HG02588 (cell line): ENCODE results near the gene NAPA.

ENCODE experiments used
- ATAC-seq: cut with Tn5 transposase; IDR thresholded peaks from one replicate; pipeline ENCODE4 v1.9.1; 2021; ENCODE audit warnings: mild to moderate bottlenecking, moderate library complexity; ENCODE audit not compliant: unreplicated experiment

The NAPA gene

DNA sequence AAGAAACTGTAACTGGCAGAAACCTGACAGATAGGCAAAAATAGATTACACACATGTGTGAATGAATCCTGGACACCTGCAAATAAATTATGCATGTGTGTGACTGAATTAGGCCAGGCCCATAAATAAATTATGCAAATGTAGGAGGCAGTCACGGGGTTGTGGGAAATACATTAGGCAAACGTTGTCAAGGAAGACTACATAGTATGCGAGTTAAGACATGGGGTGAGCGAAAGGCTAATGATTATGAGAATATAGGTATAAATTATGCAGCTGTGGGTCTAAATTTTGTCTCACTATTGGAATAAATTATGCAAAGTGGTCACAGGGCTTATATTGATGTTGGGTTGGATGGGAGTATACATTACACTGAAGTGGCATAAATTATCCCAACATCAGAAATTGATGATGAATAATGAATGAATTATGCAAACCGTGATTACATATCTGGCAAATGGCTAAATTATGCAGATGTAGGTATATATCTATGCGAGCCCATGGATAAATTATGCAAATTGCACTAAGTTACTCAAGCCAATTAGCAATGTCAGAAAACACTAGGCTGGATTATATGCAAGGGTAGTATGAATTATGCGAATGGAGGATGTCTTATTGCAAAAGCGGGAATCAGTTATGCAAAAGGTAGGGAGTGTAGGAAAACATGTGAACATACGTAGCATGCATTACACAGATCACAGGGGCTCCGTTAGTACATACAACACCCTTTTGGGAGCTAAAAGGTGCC lies 50.0 kb downstream of the NAPA start:
- ATAC-seq, result no peak

DNA sequence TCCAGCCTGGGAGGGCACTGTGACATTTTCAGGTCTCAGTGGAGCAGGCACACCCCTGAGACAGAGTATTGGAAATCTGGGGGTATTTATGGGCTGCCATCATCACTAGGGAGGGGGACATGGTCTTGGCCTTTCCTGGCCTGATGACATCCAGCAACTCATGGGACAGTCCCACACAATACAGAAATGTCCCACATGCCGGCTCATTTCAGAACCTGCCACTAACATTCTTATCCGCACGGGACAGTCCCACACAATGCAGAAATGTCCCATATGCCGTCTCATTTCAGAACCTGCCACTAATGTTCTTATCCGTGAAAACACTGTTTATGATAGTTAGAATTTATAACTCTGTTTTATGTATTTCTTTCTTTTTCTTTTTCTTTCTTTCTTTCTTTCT lies 53.0 kb downstream of the NAPA start:
- ATAC-seq, result no peak

DNA sequence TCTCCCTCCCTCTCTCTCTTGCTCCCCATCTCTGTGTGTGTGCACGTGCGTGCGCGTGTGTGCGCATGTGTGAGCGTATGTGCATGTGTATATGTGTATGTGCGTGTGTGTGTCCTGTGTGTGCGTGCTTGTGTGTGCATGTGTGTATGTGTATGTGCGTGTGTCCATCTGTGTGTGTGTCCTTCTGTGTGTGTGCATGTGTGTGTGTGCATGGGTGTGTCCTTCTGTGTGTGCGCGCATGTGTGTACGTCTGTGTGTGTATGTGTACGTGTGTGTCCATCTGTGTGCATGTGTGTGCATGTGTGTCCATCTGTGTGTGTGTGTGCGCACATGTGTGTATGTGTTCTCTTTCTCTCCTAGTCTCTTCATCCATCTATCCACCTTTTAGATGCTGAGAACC lies 55.4 kb downstream of the NAPA start:
- no peak for ATAC-seq

DNA sequence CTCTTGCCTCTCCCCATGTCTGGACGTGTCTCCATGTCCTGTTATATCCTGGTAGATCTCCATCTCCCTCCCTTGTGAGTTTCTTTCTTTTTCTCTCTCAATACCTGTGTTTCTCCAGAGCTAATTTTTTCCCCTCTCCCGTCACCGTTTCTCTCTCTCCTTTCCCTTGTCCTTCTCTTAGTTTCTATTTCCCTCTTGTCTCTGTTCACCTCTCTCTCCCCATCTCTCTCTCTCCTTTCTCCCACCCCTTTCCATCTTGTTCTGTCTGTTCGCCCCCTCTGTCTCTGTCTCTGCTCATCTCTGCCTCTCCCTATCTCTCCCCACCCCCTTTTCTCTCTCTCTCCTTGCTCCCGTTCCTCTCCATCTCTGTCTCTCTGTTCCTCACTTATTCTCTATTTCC lies 56.2 kb downstream of the NAPA start:
- no peak for ATAC-seq

DNA sequence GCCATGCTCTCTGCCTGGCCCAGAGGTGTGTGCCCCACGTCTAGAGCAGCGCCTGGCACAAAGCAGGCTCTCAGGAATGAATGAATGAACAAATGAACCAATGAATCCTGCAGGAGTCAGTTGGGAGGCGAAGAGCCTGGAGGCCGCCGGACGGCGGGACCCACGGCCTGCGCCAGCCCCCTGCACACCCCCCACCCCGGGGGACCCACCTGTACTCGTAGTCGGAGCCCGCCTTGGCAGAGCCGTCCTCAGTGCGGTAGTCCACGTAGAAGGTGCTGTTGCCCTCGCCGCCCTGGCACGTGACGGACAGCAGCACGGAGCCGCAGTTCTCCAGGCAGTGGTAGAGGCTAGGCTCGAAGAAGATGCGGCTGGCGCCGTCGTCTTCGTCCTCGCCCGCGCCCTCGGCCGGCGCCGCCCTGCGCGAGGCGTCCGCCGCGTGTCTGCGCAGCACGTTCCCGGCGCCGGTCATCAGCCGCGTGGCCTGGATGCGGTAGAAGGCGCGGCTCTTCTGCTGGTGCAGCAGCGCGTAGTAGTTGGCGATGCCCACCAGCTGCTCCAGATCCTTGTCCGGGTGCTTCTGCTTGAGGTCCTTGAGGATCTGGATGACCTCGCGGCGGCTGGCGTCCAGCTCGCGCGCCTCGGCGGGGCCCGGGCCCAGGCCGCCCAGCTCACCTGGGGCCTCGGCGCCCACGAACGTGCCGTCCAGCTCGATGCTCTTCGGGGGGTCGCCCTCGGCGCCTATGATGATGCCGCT lies 58.0 kb downstream of the NAPA start:
- no peak for ATAC-seq

DNA sequence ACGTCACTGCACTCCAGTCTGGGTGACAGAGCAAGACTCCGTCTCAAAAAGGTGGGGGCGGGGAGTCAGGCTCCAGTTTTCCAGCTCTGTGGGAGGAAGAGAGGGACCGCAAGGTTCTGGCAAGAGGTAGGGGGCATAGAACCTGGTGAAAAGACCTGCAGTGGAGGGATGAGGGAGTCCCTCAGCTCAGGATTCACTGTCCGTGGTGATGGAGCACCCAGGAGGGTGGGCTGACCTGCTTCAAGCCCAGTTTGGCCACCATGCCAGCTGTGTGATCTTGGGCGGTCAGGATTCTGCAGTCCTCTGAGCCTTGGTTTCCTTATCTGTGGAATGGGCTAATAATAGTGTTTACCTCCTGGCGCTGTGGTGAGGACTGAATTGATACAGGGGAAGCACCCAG lies 64.4 kb downstream of the NAPA start:
- ATAC-seq, result no peak

DNA sequence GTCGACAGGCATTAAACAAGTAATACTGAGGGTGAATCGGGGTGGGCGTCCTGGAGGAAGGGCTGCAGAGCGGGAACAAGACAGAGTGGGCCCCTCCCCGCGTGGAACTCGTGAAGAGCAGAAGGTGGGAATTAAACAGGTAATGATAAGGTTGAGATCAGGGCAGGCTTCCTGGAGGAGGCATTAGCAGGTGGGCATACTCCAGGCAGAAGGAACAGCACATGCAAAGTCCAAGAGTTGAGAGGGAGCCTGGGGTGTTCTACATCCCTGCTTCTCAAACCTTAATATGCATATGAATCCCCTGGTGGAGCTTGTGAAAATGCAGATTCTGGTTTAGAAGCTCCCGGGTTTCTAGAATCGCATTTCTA lies 66.5 kb downstream of the NAPA start:
- no peak for ATAC-seq

DNA sequence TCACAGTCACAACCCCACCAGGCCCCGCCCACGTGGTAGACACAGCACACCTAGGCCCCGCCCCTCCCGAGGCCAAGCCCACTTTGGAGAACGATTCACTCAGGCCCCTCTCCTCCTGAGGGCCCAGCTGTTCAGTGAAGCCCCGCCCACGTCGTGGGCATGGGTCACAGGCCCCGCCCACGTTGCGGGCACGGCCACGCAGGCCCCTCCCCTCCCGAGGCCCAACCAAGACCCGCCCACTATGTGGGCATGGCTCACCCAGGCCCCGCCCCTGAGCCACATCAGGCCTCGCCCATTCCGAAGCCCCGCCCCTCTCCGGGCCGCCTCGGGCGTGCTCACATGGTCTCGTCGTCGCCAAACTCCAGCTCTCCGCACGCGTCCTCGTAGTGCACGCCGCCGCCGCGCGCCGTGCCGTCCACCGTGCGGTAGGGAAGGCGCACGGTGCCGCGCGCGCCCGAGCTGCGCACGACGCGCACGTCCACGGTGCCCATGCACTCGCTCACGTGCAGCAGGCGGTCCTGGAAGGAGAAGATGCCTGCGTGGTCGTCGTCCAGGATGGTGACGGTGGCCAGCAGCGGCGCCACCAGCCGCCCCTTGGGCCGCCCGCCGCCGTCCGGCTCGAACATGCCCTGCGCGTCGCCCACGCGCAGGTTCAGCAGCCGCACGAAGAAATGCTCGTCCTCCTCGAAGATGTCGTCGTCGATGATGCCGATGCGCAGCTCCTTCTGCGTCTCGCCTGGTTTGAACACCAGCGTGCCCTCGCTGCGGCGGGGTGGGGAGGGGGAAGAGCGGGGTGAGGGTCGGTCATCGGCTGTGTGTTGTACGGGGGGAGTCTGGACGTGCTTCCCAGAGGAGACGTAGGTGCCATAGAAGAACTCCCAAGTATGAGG lies 67.1 kb downstream of the NAPA start:
- ATAC-seq, result no peak

DNA sequence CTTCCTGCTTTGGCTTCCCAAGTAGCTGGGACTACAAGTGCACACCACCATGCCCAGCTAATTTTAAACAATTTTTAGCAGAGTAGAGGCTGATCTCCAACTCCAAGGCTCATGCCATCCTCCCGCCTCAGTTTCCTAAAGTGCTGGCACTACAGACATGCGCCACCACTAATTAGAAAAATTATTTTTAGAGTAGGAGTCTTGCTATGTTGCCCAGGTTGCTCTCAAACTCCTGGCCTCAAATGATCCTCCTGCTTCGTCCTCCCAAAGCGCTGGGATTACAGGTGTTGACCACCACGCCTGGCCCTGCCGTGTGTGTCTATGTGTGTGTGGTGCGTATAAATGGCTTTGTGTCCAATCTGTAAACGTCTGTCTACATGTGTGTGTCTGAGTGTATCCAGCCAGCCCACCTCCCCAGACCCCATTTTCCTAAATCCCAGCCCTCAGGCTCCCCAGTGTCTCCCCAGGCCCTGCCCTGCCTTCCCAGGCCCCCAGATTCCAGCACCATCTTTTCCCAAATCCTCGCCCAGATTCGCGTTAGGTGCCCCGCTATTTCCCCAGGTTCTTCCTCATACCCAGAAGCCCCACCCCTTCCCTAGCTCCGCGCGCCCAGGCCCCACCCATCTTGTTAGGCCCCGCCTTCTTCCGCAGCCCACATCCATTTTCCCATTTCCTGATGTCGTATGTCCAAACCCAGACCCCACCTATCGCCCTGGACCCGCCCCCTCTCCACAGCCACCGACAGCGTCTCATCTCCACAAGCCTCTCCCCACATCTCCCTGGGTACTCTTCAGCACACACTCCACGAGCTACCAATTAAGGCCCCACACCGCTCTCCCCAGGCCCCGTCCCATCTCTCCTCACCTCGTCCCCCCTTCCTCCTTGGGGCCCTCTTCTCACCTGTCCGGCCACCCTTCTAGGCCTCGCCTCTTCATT lies 68.1 kb downstream of the NAPA start:
- ATAC-seq, result no peak

DNA sequence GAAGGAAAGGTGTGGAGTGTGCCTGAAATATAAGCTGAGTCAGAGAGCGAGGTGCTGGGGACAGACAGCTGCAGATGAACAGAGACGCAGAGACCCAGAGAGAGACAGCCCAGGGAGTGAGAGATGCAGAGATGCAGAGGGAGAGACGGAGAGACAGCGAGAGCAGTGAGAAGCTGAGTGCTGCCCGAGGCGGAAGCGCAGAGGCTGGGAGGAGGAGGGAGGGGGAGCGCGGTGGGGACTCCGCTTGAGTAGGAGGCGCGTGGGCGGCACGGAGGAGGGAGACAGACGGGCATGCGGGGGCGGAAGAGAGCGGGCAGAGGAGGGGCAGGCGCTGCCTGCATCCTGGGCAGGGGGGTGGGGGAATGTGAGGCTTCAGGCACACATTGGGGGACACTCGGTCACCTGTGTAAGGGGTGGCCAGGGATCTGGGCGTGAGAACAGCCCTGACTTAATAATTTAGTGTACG lies 68.9 kb downstream of the NAPA start:
- ATAC-seq, result no peak

DNA sequence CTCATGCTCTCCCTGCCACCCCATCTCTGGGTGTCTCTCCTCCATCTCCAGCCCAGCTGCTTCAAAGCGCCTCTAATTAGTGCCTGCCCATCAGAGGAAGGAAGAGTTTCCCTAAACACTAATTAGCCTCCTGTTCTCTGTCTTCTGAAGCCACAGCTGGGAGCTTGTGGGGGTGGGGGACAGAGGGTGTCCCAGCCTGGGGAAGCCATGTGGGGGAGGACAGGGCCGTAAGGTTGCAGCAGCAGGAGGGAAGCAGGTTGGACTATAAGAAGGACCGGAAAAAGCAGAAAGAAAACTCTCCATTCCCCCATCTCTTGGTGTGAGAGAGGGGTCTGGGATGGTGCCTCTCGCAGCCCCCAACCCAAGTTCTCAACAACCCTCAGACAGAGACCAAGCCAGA lies 69.3 kb downstream of the NAPA start:
- no peak for ATAC-seq

DNA sequence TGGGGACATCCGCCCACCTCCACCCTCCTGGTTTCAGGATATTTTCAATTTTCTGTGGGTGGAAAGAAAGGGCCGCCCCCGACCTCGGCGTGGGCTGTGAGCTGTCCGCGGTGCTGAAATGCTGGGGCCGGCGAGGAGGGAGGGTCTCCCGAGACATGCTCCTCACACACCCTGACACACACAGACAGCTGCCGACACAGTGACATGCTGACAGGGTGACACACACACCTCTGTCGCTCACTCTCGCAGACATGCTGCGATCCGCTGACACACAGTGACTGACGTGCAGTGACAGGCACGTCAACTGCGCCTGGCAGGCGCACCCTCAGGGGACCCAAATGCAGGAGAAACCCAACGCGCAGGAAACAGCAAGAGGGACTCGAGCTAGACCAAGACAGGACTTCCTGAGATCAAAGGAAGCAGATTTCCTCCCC lies 70.5 kb downstream of the NAPA start:
- no peak for ATAC-seq

DNA sequence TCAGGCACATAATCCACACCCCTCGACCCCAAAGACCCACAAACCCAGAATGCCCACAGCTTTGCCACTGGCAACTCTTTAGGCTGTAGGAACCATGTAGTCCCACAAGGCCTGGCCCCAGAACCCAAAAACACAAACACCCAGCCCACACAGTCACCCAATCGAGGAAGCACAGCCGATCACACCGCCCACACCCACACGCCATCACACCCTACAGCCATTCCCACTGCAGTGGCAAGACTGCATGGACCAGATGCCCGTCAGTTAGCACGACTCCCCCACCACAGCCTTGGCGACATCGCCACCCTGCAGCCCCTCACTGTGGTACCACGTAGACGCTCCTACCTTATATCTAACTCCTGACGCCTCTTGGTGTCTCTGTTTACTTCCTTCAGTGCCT lies 71.5 kb downstream of the NAPA start:
- no peak for ATAC-seq

DNA sequence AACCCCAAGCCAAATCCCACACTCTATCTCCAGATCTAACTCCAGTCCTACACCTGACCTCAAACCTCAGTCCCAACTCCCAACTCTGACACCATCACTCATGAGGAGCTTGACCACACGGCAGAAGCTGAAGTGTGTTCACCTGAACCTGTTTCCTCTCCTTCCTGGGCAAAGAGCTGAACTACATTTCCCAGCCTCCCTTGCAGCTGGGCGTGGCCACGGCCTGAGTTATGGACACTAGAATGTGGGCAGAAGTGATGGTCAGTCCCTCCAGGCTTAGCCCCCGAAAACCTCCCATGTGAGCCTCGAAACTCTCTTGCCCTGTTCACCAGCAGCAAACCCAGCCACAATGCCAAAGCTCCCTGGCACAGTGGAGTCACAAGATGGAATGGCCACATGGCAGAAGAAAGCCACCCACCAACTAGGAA lies 76.1 kb downstream of the NAPA start:
- no peak for ATAC-seq
